RWPE2 (cell line): ENCODE data around the gene CFAP73.
A peak's percentile ranks its signal among the peaks of the same experiment; 100 is the strongest.

Experiments
- ATAC-seq: fragments of 200-7000 bp; cut with Tn5 transposase; 3 replicates; pipeline ENCODE4 v1.9.1; 2021; ENCODE audit warnings: low read depth
- DNase-seq: peaks from one replicate; pipeline ENCODE4 v3.0.0-alpha.2; 2020; ENCODE audit warnings: low spot score
- H3K27ac ChIP-seq: fragments of 450-650 bp; 2 replicates; pipeline ENCODE4 v1.5.1; 2017; ENCODE audit warnings: mild to moderate bottlenecking; ENCODE audit not compliant: poor library complexity, severe bottlenecking
- H3K27me3 ChIP-seq: fragments of 250-450 bp; sonication (Bioruptor Pico); 2 replicates; pipeline ENCODE4 v1.5.1; 2021; ENCODE audit warnings: mild to moderate bottlenecking, moderate library complexity; ENCODE audit not compliant: insufficient read depth, poor library complexity, severe bottlenecking
- H3K36me3 ChIP-seq: fragments of 250-450 bp; sonication (Bioruptor Pico); 2 replicates; pipeline ENCODE4 v1.5.1; 2020; ENCODE audit warnings: low read depth, mild to moderate bottlenecking, moderate library complexity
- H3K4me1 ChIP-seq: fragments of 250-450 bp; sonication (Bioruptor Pico); 2 replicates; pipeline ENCODE4 v1.5.1; 2021; ENCODE audit warnings: mild to moderate bottlenecking, moderate library complexity; ENCODE audit not compliant: insufficient read depth, poor library complexity, severe bottlenecking
- H3K4me3 ChIP-seq: fragments of 250-450 bp; sonication (Bioruptor Pico); 2 replicates; pipeline ENCODE4 v1.5.1; 2021; ENCODE audit warnings: mild to moderate bottlenecking, moderate library complexity; ENCODE audit not compliant: severe bottlenecking
- H3K9me3 ChIP-seq: fragments of 250-450 bp; sonication (Bioruptor Pico); 2 replicates; pipeline ENCODE4 v1.5.1; 2021; ENCODE audit warnings: mild to moderate bottlenecking, moderate library complexity; ENCODE audit not compliant: severe bottlenecking
- CTCF ChIP-seq: fragments of 450-650 bp; IDR thresholded peaks from one replicate; pipeline ENCODE4 v1.5.1; 2017; ENCODE audit warnings: mild to moderate bottlenecking, moderate library complexity; ENCODE audit not compliant: poor library complexity, severe bottlenecking

Gene CFAP73

GRCh38 chr12:113128802-113129663 is 20.5 kb upstream of the CFAP73 start:
- H3K27me3 ChIP-seq = no peaks in the 10 kb centered on the region
- DNase-seq = no peak
- H3K36me3 ChIP-seq = no peaks in the 10 kb centered on the region
- H3K27ac ChIP-seq = no peak overlapping the region
- H3K9me3 ChIP-seq = no peaks in the 10 kb centered on the region
- no peaks in the 10 kb centered on the region for H3K4me1 ChIP-seq
- no peak for ATAC-seq
- TF ChIP-seq CTCF = no peak
- no peak overlapping the region for H3K4me3 ChIP-seq

- H3K4me3 ChIP-seq = no peak overlapping the region
Measured at GRCh38 chr12:113129664-113130456, 19.7 kb upstream of the CFAP73 start.

GRCh38 chr12:113130457-113131135 is 18.9 kb upstream of the CFAP73 start:
- Histone ChIP-seq H3K9me3 (no peaks in the 10 kb centered on the region), H3K36me3 (no peaks in the 10 kb centered on the region), H3K27ac (no peak overlapping the region), H3K4me3 (no peak overlapping the region), H3K4me1 (no peaks in the 10 kb centered on the region), H3K27me3 (peaks cover 4% of the 10 kb centered on the region)
- ATAC-seq (peak; percentile 44; the same call in 1 of the 3 replicates), DNase-seq (no peak)
- no peak for TF ChIP-seq CTCF

More at GRCh38 chr12:113129664-113130456, 19.7 kb upstream of the CFAP73 start:
- no peak; the same call in 2 of the 3 replicates for ATAC-seq
- DNase-seq = no peak
- Histone ChIP-seq H3K4me1 (no peaks in the 10 kb centered on the region), H3K9me3 (no peaks in the 10 kb centered on the region), H3K27me3 (no peaks in the 10 kb centered on the region), H3K27ac (no peak overlapping the region), H3K36me3 (no peaks in the 10 kb centered on the region)
- no peak for TF ChIP-seq CTCF

DNA sequence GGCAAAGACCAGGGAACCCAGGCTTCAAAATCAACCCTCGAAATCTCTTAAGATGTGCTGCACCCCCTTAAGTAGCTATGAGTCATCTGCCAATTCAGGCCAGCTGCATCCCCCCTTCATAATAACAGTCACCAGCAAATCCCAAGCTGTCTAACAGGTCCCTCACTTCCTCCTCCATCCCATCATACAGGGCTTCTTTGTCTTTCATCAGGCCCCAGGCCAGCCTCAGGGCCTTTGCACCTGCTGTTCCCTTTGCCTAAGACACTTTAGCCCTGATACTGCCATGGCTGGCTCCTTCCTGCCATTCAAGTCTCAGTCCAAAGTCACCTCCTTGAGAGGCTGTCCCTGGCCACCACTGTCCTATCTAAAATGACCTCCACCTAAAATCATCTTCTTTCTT is 18.0 kb upstream of the CFAP73 start:
- H3K4me1 ChIP-seq = no peaks in the 10 kb centered on the region
- ATAC-seq (no peak), DNase-seq (no peak)
- no peaks in the 10 kb centered on the region for H3K36me3 ChIP-seq
- TF ChIP-seq CTCF = no peak
- H3K9me3 ChIP-seq = no peaks in the 10 kb centered on the region
- H3K4me3 ChIP-seq = no peak overlapping the region
- H3K27me3 ChIP-seq = peaks cover 4% of the 10 kb centered on the region
- H3K27ac ChIP-seq = no peak overlapping the region
